K562 (cell line): ENCODE data around the gene ZNF438. TPM values are rescaled to one million over a fixed set of nuclear protein-coding genes. Genes with fewer than 3 reads are reported as not detected.

Experiments
- EP300 ChIP-seq: IDR thresholded peaks from 2 replicates; pipeline ENCODE4 v1.6.1; 2012; ENCODE audit warnings: low read length, improper control_type of control experiment
- FOSL1 ChIP-seq: fragments of 200-800 bp; sonication (Bioruptor generic); conservative IDR thresholded peaks from 2 replicates; pipeline ENCODE4 v1.6.1; 2016; ENCODE audit warnings: missing genetic modification characterization, missing compliant biosample characterization
- GTF2E2 ChIP-seq: fragments of 200-800 bp; sonication (Bioruptor generic); IDR thresholded peaks from 2 replicates; pipeline ENCODE4 v1.6.1; 2016; ENCODE audit warnings: missing genetic modification characterization, missing compliant biosample characterization
- HDGF ChIP-seq: fragments of 450-650 bp; IDR thresholded peaks from 2 replicates; pipeline ENCODE4 v1.6.1; 2016
- JUND ChIP-seq, 2 experiments: IDR thresholded peaks; 2 replicates in 1 of 2; 3 replicates in 1 of 2; pipeline ENCODE4 v1.6.1; 2011; ENCODE audit warnings: borderline replicate concordance in 2 of 2, low read depth in 2 of 2, low read length in 2 of 2, improper control_type of control experiment in 1 of 2, missing biosample characterization in 1 of 2, missing genetic modification characterization in 1 of 2, missing genetic modification reagents in 1 of 2
- MTA1 ChIP-seq: fragments of 450-650 bp; IDR thresholded peaks from 2 replicates; pipeline ENCODE4 v1.6.1; 2017; ENCODE audit warnings: borderline replicate concordance
- NFIC ChIP-seq: fragments of 450-650 bp; IDR thresholded peaks from 2 replicates; pipeline ENCODE4 v1.6.1; 2017; ENCODE audit warnings: mild to moderate bottlenecking, inconsistent platforms
- PCBP2 ChIP-seq: fragments of 200-400 bp; formaldehyde crosslinking; IDR thresholded peaks from 2 replicates; pipeline ENCODE4 v1.6.1; 2018; ENCODE audit warnings: low read length, low read depth, mild to moderate bottlenecking, moderate library complexity; ENCODE audit not compliant: poor library complexity, severe bottlenecking
- SMAD4 ChIP-seq: fragments of 250-450 bp; sonication (Bioruptor Pico); conservative IDR thresholded peaks from 2 replicates; pipeline ENCODE4 v1.8.0; 2021; ENCODE audit warnings: inconsistent platforms, mild to moderate bottlenecking, moderate library complexity
- SOX6 ChIP-seq: fragments of 450-650 bp; IDR thresholded peaks from 2 replicates; pipeline ENCODE4 v1.6.1; 2014; ENCODE audit warnings: mild to moderate bottlenecking
- TRIM24 ChIP-seq, 2 experiments: fragments of 450-650 bp; IDR thresholded peaks; 2 replicates each; pipeline ENCODE4 v1.6.1; 2016
- ZNF24 ChIP-seq: fragments of 450-650 bp; IDR thresholded peaks from 2 replicates; pipeline ENCODE4 v1.6.1; 2016
- ZNF696 ChIP-seq: fragments of 250-450 bp; sonication (Bioruptor Pico); conservative IDR thresholded peaks from 2 replicates; pipeline ENCODE4 v1.4.0; 2020; ENCODE audit warnings: mild to moderate bottlenecking, moderate library complexity
- ZNF76 ChIP-seq: fragments of 250-450 bp; sonication (Bioruptor Pico); IDR thresholded peaks from 2 replicates; pipeline ENCODE4 v1.4.0; 2020; ENCODE audit warnings: mild to moderate bottlenecking, moderate library complexity, borderline replicate concordance
- polyA plus RNA-seq, 8 experiments: library from polyadenylated mRNA; depleted of rRNA in 4 of 8; stranded (reverse) in 5 of 8; unstranded in 3 of 8; fragments of >200 nt; fragmentation: Nextera tagmentation in 2 of 8; fragmentation: Illumina TruSeq in 1 of 8; extraction: Ambion mirVana in 2 of 8; extraction: Trizol in 1 of 8; gene quantifications; 2 replicates each; pipeline versions ENCODE4 v1.2.1 to v1.2.3, GENCODE V29; 2011 to 2014; ENCODE audit warnings: inconsistent platforms in 1 of 8, missing spikeins in 1 of 8
- total RNA-seq, 7 experiments: library from RNA; depleted of rRNA in 6 of 7; stranded (reverse); fragments of >200 nt in 6 of 7; fragmentation: Illumina TruSeq in 2 of 7; extraction: Trizol in 2 of 7; gene quantifications; 2 replicates each; pipeline versions ENCODE4 v1.2.1 to v1.2.3, GENCODE V29; 2011 to 2021; ENCODE audit warnings: low replicate concordance in 1 of 7
- TF ChIP-seq, protein P1 (sequence below): fragments of 450-650 bp; IDR thresholded peaks from 2 replicates; pipeline ENCODE4 v1.6.1; 2016
- TF ChIP-seq, protein P2 (sequence below): sonication (generic); formaldehyde crosslinking; IDR thresholded peaks from 2 replicates; pipeline ENCODE4 v1.8.0; 2022; ENCODE audit warnings: mild to moderate bottlenecking, missing genetic modification reagents, borderline replicate concordance
- TF ChIP-seq, protein P3 (sequence below), 2 experiments: fragments of 200-800 bp in 1 of 2; sonication (Bioruptor generic) in 1 of 2; sonication (generic) in 1 of 2; formaldehyde crosslinking in 1 of 2; IDR thresholded peaks in 1 of 2; conservative IDR thresholded peaks in 1 of 2; 2 replicates each; pipeline versions ENCODE4 v1.5.0 to v1.6.1; 2016 to 2020; ENCODE audit warnings: missing compliant biosample characterization in 1 of 2, missing genetic modification characterization in 1 of 2, missing genetic modification reagents in 1 of 2
- TF ChIP-seq, protein P4 (sequence below): sonication (generic); formaldehyde crosslinking; IDR thresholded peaks from 2 replicates; pipeline ENCODE4 v1.8.1; 2023; ENCODE audit warnings: mild to moderate bottlenecking, missing genetic modification reagents

ZNF438 gene
- total and polyA plus RNA-seq, 9 of the 15 experiments (the other 6 are each of a cell fraction or from before 2014, with no cell fraction given), result 0.45 to 1.5 (median 0.91) TPM

DNA sequence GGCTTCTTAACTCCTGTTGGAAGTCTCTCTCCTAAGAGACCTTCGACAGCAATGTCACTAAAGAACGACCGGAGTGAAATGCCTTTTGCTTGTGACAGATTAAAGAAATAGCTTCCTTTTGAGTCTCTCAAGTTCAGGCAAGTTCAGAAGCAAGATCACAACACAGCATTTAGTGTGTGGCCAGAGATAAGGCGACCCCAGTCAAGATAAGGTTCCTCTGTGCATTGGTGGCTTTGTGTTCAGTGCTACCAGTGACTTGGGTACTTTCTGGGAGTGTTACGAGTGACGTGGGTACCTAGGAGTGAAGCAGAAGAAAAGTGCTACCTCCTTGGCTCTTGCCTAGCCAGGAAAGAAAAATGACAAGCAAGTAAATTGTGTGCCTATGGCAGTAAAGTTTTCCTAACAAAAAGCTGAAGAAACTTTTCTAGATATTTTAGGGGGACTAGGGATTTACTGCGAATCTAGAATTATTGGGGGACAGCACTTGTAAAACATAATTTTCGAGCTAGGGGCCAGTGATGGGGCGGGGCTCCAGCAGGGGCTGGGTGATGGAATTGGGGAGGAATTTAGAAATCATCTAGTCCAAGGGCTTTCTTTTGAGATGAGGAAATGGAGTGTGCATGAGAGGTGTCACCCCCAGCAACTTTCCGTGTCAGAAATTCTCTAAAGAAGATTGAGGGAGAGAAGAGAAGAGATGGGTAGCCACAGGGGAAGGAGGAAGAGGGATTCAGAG is 210.2 kb downstream of the ZNF438 start (continued):
- TF ChIP-seq, protein P1, sequence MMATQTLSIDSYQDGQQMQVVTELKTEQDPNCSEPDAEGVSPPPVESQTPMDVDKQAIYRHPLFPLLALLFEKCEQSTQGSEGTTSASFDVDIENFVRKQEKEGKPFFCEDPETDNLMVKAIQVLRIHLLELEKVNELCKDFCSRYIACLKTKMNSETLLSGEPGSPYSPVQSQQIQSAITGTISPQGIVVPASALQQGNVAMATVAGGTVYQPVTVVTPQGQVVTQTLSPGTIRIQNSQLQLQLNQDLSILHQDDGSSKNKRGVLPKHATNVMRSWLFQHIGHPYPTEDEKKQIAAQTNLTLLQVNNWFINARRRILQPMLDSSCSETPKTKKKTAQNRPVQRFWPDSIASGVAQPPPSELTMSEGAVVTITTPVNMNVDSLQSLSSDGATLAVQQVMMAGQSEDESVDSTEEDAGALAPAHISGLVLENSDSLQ, result 0 out of 2 replicates have a peak, but pooled peaks have one; percentile 24
- peak; percentile 55; the same call in 1 of the 2 replicates for TF ChIP-seq SMAD4 (CRISPR knock-in tag)
- TF ChIP-seq ZNF24, result no peak
- TF ChIP-seq TRIM24 (IDR thresholded peaks at IDR 0.05), result peak in 1 of 2 experiments; percentile 61; a peak in 1 of 4 replicates
- peak; percentile 66 for TF ChIP-seq EP300
- TF ChIP-seq NFIC, result peak; percentile 47; the same call in 1 of the 2 replicates
- TF ChIP-seq ZNF696 (CRISPR knock-in tag), result no peak
- TF ChIP-seq MTA1, result 0 out of 2 replicates have a peak, but pooled peaks have one; percentile 35
- TF ChIP-seq JUND (IDR thresholded peaks at IDR 0.05; ENCODE audit: borderline replicate concordance, low read depth, low read length), result peak; percentile 27; the same call in 1 of the 2 replicates
- no peak; the same call in 2 of the 3 replicates for TF ChIP-seq JUND (tag; IDR thresholded peaks at IDR 0.05; ENCODE audit: borderline replicate concordance, low read depth, low read length)
- no peak for TF ChIP-seq PCBP2
- TF ChIP-seq SOX6, result peak; percentile 86
- peak; percentile 55 for TF ChIP-seq FOSL1 (tag)
- no peak for TF ChIP-seq GTF2E2
- TF ChIP-seq ZNF76, result no peak
- TF ChIP-seq, protein P2, sequence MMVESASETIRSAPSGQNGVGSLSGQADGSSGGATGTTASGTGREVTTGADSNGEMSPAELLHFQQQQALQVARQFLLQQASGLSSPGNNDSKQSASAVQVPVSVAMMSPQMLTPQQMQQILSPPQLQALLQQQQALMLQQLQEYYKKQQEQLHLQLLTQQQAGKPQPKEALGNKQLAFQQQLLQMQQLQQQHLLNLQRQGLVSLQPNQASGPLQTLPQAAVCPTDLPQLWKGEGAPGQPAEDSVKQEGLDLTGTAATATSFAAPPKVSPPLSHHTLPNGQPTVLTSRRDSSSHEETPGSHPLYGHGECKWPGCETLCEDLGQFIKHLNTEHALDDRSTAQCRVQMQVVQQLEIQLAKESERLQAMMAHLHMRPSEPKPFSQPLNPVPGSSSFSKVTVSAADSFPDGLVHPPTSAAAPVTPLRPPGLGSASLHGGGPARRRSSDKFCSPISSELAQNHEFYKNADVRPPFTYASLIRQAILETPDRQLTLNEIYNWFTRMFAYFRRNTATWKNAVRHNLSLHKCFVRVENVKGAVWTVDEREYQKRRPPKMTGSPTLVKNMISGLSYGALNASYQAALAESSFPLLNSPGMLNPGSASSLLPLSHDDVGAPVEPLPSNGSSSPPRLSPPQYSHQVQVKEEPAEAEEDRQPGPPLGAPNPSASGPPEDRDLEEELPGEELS (CRISPR knock-in tag), result no peak
- TF ChIP-seq HDGF, result no peak
- TF ChIP-seq, protein P3, sequence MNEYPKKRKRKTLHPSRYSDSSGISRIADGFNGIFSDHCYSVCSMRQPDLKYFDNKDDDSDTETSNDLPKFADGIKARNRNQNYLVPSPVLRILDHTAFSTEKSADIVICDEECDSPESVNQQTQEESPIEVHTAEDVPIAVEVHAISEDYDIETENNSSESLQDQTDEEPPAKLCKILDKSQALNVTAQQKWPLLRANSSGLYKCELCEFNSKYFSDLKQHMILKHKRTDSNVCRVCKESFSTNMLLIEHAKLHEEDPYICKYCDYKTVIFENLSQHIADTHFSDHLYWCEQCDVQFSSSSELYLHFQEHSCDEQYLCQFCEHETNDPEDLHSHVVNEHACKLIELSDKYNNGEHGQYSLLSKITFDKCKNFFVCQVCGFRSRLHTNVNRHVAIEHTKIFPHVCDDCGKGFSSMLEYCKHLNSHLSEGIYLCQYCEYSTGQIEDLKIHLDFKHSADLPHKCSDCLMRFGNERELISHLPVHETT (CRISPR knock-in tag; conservative IDR thresholded peaks at IDR 0.05 in 1 of 2, IDR thresholded peaks at IDR 0.05 in 1 of 2), result peak in 1 of 2 experiments; percentile 71; a peak in 1 of 4 replicates
- TF ChIP-seq, protein P4, sequence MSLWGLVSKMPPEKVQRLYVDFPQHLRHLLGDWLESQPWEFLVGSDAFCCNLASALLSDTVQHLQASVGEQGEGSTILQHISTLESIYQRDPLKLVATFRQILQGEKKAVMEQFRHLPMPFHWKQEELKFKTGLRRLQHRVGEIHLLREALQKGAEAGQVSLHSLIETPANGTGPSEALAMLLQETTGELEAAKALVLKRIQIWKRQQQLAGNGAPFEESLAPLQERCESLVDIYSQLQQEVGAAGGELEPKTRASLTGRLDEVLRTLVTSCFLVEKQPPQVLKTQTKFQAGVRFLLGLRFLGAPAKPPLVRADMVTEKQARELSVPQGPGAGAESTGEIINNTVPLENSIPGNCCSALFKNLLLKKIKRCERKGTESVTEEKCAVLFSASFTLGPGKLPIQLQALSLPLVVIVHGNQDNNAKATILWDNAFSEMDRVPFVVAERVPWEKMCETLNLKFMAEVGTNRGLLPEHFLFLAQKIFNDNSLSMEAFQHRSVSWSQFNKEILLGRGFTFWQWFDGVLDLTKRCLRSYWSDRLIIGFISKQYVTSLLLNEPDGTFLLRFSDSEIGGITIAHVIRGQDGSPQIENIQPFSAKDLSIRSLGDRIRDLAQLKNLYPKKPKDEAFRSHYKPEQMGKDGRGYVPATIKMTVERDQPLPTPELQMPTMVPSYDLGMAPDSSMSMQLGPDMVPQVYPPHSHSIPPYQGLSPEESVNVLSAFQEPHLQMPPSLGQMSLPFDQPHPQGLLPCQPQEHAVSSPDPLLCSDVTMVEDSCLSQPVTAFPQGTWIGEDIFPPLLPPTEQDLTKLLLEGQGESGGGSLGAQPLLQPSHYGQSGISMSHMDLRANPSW (CRISPR knock-in tag), result no peak
